Spleen (tissue), 7 donors: ENCODE measurements around the gene FOXK1.

Source experiments
- POLR2A ChIP-seq, 3 donors: fragments of 450-650 bp; IDR thresholded peaks; one replicate each; pipeline ENCODE4 v1.5.1; 2017; ENCODE audit warnings: antibody characterized with exemption in 3 of 3, mild to moderate bottlenecking in 1 of 3
- POLR2AphosphoS5 ChIP-seq, 3 donors: sonication (generic); formaldehyde crosslinking; IDR thresholded peaks; one replicate each; pipeline ENCODE4 v1.5.1; 2017; ENCODE audit warnings: antibody characterized with exemption in 3 of 3
- TF ChIP-seq, protein P1 (sequence below), 11 experiments: fragments of 200-600 bp in 7 of 11; fragments of 450-650 bp in 4 of 11; sonication (generic) in 4 of 11; IDR thresholded peaks in 8 of 11; conservative IDR thresholded peaks in 3 of 11; 1 replicate in 7 of 11; 2 replicates in 4 of 11; pipeline versions ENCODE4 v1.4.0 to v1.8.0; 2016 to 2021; ENCODE audit warnings: antibody characterized with exemption in 11 of 11, inconsistent platforms in 4 of 11, mild to moderate bottlenecking in 1 of 11
- donor health status: DM: no; HTN: no; CAD: no; lungs with moderate emphysema.
- donor health status: DM: no; HTN: no; CAD: no.
- donor health status: DM: no; HTN: no; CAD: no.

- TF ChIP-seq POLR2A (IDR thresholded peaks at IDR 0.05) (no peak), POLR2AphosphoS5 (IDR thresholded peaks at IDR 0.05) (peak in 1 of 3 donors; percentile 24)
- TF ChIP-seq, protein P1, sequence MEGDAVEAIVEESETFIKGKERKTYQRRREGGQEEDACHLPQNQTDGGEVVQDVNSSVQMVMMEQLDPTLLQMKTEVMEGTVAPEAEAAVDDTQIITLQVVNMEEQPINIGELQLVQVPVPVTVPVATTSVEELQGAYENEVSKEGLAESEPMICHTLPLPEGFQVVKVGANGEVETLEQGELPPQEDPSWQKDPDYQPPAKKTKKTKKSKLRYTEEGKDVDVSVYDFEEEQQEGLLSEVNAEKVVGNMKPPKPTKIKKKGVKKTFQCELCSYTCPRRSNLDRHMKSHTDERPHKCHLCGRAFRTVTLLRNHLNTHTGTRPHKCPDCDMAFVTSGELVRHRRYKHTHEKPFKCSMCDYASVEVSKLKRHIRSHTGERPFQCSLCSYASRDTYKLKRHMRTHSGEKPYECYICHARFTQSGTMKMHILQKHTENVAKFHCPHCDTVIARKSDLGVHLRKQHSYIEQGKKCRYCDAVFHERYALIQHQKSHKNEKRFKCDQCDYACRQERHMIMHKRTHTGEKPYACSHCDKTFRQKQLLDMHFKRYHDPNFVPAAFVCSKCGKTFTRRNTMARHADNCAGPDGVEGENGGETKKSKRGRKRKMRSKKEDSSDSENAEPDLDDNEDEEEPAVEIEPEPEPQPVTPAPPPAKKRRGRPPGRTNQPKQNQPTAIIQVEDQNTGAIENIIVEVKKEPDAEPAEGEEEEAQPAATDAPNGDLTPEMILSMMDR (IDR thresholded peaks at IDR 0.05 in 8 of 11, conservative IDR thresholded peaks at IDR 0.05 in 3 of 11), result no peak
These were observed 64.2 kb downstream of the FOXK1 start for GRCh38 chr7:4745971-4746919.
